B cell (primary cell): ENCODE measurements around the gene KCNN1. TPM values are rescaled to one million over a fixed set of nuclear protein-coding genes. Genes with fewer than 3 reads are reported as not detected.
A peak's percentile ranks its signal among the peaks of the same experiment; 100 is the strongest.

Source experiments
- ATAC-seq: fragments of 200-7000 bp; cut with Tn5 transposase; one replicate; pipeline ENCODE4 v1.10.0; 2021; ENCODE audit warnings: low read depth, mild to moderate bottlenecking, moderate number of reproducible peaks, moderate library complexity
- CTCF ChIA-PET: fragments of 350-600 bp; sonication (Branson Sonifier 250); formaldehyde crosslinking; loops from one replicate; lab custom pipeline; 2021; ENCODE audit warnings: antibody characterized with exemption, inconsistent platforms; lab: Charles Lee
- POLR2A ChIA-PET: fragments of 350-600 bp; sonication (Branson Sonifier 250); formaldehyde crosslinking; loops from one replicate; lab custom pipeline; 2021; ENCODE audit warnings: antibody characterized with exemption; lab: Charles Lee
- DNase-seq: peaks from one replicate; pipeline ENCODE4 v3.0.0; 2013
- H2AFZ ChIP-seq: 2 replicates; pipeline ENCODE4 v1.6.1; 2012; ENCODE audit warnings: mild to moderate bottlenecking, low read depth, low read length; ENCODE audit not compliant: insufficient read depth, poor library complexity, severe bottlenecking
- H3K27ac ChIP-seq, 2 donors: 1 replicate in 1 of 2; 2 replicates in 1 of 2; pipeline ENCODE4 v1.5.1; 2012 to 2013; ENCODE audit warnings: low read length in 2 of 2, mild to moderate bottlenecking in 2 of 2, moderate library complexity in 1 of 2
- H3K27me3 ChIP-seq, 4 experiments: fragments of 200-600 bp in 1 of 4; sonication (generic) in 1 of 4; replicated peaks in 1 of 4; 1 replicate in 2 of 4; 2 replicates in 2 of 4; pipeline versions ENCODE4 v1.6.1 to v1.7.0; 2013 to 2016; ENCODE audit warnings: low read length in 3 of 4, mild to moderate bottlenecking in 2 of 4, mixed read lengths in 1 of 4, moderate library complexity in 1 of 4; ENCODE audit not compliant: insufficient read depth in 4 of 4, control insufficient read depth in 3 of 4; ENCODE audit errors: control extremely low read depth in 1 of 4
- H3K36me3 ChIP-seq, 2 experiments: replicated peaks in 1 of 2; 1 replicate in 1 of 2; 2 replicates in 1 of 2; pipeline versions ENCODE4 v1.6.1 to v1.7.1; 2013; ENCODE audit warnings: low read length in 1 of 2; ENCODE audit not compliant: insufficient read depth in 2 of 2, control insufficient read depth in 1 of 2; ENCODE audit errors: control extremely low read depth in 1 of 2, extremely low read depth in 1 of 2
- H3K4me1 ChIP-seq, 2 donors: fragments of 200-600 bp in 1 of 2; sonication (generic) in 1 of 2; 1 replicate in 1 of 2; 2 replicates in 1 of 2; pipeline versions ENCODE4 v1.5.1 to v1.6.1; 2013 to 2017; ENCODE audit warnings: low read length in 2 of 2; ENCODE audit not compliant: control insufficient read depth in 2 of 2, insufficient read depth in 2 of 2
- H3K4me2 ChIP-seq: replicated peaks from 2 replicates; pipeline ENCODE3; 2012; ENCODE audit warnings: mild to moderate bottlenecking, low read depth, low read length; ENCODE audit not compliant: poor library complexity, severe bottlenecking
- H3K4me3 ChIP-seq, 5 experiments: fragments of 200-600 bp in 1 of 5; sonication (generic) in 1 of 5; 1 replicate in 3 of 5; 2 replicates in 2 of 5; pipeline versions ENCODE4 v1.5.1 to v1.7.0; 2011 to 2016; ENCODE audit warnings: low read length in 4 of 5, mild to moderate bottlenecking in 4 of 5, low read depth in 2 of 5, control low read depth in 1 of 5, moderate library complexity in 1 of 5; ENCODE audit not compliant: insufficient read depth in 1 of 5; ENCODE audit errors: control extremely low read depth in 1 of 5, extremely low read depth in 1 of 5
- H3K79me2 ChIP-seq: fragments of 200-600 bp; sonication (generic); one replicate; pipeline ENCODE4 v1.6.0; 2016; ENCODE audit warnings: low read length; ENCODE audit not compliant: control insufficient read depth, insufficient read depth
- H3K9ac ChIP-seq: fragments of 200-600 bp; sonication (generic); 2 replicates; pipeline ENCODE4 v1.6.1; 2017; ENCODE audit warnings: mild to moderate bottlenecking, low read length, moderate library complexity
- H3K9me3 ChIP-seq, 3 donors: one replicate each; pipeline versions ENCODE4 v1.6.1 to v1.7.1; 2013; ENCODE audit warnings: low read length in 2 of 3; ENCODE audit not compliant: control insufficient read depth in 2 of 3, insufficient read depth in 1 of 3; ENCODE audit errors: control extremely low read depth in 1 of 3
- H4K20me1 ChIP-seq: 2 replicates; pipeline ENCODE4 v1.6.0; 2012; ENCODE audit warnings: mild to moderate bottlenecking, low read length; ENCODE audit not compliant: insufficient read depth, control insufficient read depth, poor library complexity, severe bottlenecking
- H3K27ac Mint-ChIP-seq: one replicate; pipeline ENCODE4 v1.8.0; 2021; ENCODE audit warnings: mixed read lengths
- H3K27me3 Mint-ChIP-seq: one replicate; pipeline ENCODE4 v1.8.0; 2021; ENCODE audit warnings: mixed read lengths
- H3K4me1 Mint-ChIP-seq: one replicate; pipeline ENCODE4 v1.8.0; 2021; ENCODE audit warnings: mixed read lengths
- H3K4me3 Mint-ChIP-seq: one replicate; pipeline ENCODE4 v1.8.0; 2021; ENCODE audit warnings: mixed read lengths
- H3K9me3 Mint-ChIP-seq: one replicate; pipeline ENCODE4 v1.8.0; 2022; ENCODE audit warnings: mixed read lengths; ENCODE audit not compliant: insufficient read depth
- EZH2 ChIP-seq: IDR thresholded peaks from 2 replicates; pipeline ENCODE4 v1.6.1; 2012; ENCODE audit warnings: borderline replicate concordance, low read depth, mild to moderate bottlenecking, moderate library complexity, low read length; ENCODE audit not compliant: insufficient read depth, poor library complexity, severe bottlenecking
- WGBS: methylation state at CpG from one replicate; pipeline ENCODE4 v1.1.5; 2013; ENCODE audit warnings: missing lambda C conversion rate; ENCODE audit not compliant: insufficient coverage; 5-methylcytosine and 5-hydroxymethylcytosine counted together
- intact Hi-C: fragments of 100-400 bp; cut with micrococcal nuclease; formaldehyde crosslinking; loops from one replicate; pipeline ENCODE4 v1.10.0; 2022
- polyA plus RNA-seq: library from polyadenylated mRNA; depleted of rRNA; stranded (reverse); fragments of >200 nt; gene quantifications from 2 replicates; pipeline ENCODE4 v1.2.3, GENCODE V29; 2012
- total RNA-seq, 2 donors: library from RNA; stranded (reverse); fragments of 120-200 nt in 1 of 2; gene quantifications; 1 replicate in 1 of 2; 2 replicates in 1 of 2; pipeline versions ENCODE4 v1.2.3 to v1.2.4, GENCODE V29; 2013 to 2022
- TF ChIP-seq, protein P1 (sequence below): fragments of 200-600 bp; IDR thresholded peaks from one replicate; pipeline ENCODE4 v1.8.0; 2022; ENCODE audit warnings: antibody characterized with exemption, mild to moderate bottlenecking

Gene KCNN1
- total and polyA plus RNA-seq, 2 donors (not counting 1 experiment from before 2014, with no cell fraction given) = 0.04 TPM; not detected in 1

DNA sequence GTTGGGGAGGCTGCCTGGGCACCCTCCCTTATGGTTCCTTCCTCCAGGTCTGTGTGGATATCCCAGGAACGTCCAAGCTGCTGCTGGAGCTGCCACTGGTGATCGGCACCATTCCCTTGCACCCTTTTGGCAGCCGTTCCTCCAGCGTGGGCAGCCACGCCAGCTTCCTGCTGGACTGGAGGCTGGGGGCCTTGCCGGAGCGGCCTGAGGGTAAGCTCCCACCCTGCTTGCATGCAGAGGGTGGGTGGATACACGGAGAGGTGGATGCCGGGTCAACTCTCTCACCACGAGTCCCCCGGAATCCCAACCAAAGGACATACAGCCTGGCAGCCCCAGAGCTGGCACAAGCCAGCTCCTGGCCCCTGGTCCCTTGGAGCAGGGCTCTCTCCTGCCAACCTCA is 43.2 kb downstream of the KCNN1 start:
- Histone ChIP-seq H2AFZ (no peak overlapping the region), H3K27ac (no peak overlapping the region), H3K36me3 (peaks cover 6 to 59% of the 10 kb centered on the region in 2 experiments), H3K4me1 (peaks cover 22 to 39% of the 10 kb centered on the region in 2 donors), H3K27me3 (no peaks in the 10 kb centered on the region), H3K9ac (no peak overlapping the region), H3K79me2 (peaks cover 38% of the 10 kb centered on the region), H3K4me2 (no peak overlapping the region), H4K20me1 (peaks cover 38% of the 10 kb centered on the region), H3K4me3 (no peak overlapping the region), H3K9me3 (peaks cover 0 to 5% (median 0%) of the 10 kb centered on the region in 3 donors)
- TF ChIP-seq, protein P1, sequence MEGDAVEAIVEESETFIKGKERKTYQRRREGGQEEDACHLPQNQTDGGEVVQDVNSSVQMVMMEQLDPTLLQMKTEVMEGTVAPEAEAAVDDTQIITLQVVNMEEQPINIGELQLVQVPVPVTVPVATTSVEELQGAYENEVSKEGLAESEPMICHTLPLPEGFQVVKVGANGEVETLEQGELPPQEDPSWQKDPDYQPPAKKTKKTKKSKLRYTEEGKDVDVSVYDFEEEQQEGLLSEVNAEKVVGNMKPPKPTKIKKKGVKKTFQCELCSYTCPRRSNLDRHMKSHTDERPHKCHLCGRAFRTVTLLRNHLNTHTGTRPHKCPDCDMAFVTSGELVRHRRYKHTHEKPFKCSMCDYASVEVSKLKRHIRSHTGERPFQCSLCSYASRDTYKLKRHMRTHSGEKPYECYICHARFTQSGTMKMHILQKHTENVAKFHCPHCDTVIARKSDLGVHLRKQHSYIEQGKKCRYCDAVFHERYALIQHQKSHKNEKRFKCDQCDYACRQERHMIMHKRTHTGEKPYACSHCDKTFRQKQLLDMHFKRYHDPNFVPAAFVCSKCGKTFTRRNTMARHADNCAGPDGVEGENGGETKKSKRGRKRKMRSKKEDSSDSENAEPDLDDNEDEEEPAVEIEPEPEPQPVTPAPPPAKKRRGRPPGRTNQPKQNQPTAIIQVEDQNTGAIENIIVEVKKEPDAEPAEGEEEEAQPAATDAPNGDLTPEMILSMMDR = no peak
- no peak for TF ChIP-seq EZH2
- ChIA-PET POLR2A (interaction anchor here (0.7 to 10.2 kb wide), 8 partner anchors 10 to 89 kb away, joined by 3 to 137 read pairs (median 4); no protein-coding TSS in a partner anchor), CTCF (interaction anchor here (1.1 to 23.7 kb wide), 4 partner anchors 34 to 151 kb away, joined by 4 to 345 read pairs (median 34); partner anchors contain the start of gene RPL18A)
- Mint-ChIP-seq H3K4me1 (peaks cover 53% of the 10 kb centered on the region), H3K27ac (peak overlapping the region; percentile 65), H3K9me3 (no peaks in the 10 kb centered on the region), H3K27me3 (no peaks in the 10 kb centered on the region), H3K4me3 (peak overlapping the region; percentile 82)
- 93% methylated on average over 11 of the region's 11 CpGs for WGBS
- ATAC-seq (no peak), DNase-seq (peak; percentile 31)
- intact Hi-C loops = no loop called here
